HepG2 (cell line): Measurements from ENCODE around the gene FLOT2. TPM values are rescaled to one million over a fixed set of nuclear protein-coding genes. Genes with fewer than 3 reads are reported as not detected.

Experiments
- ATAC-seq: fragments of 200-7000 bp; cut with Tn5 transposase; 3 replicates; pipeline ENCODE4 v1.9.1; 2020; ENCODE audit warnings: mild to moderate bottlenecking, moderate library complexity
- BruUV-seq: library from RNA; stranded (reverse); fragments of 400-500 nt; replicated peaks from 2 replicates; lab custom pipeline; 2021; lab: Mats Ljungman, UMichigan
- CTCF ChIA-PET: fragments of 300-600 bp; formaldehyde crosslinking; extraction: SDS; loops from one replicate; lab custom pipeline; 2021; ENCODE audit warnings: low total read pairs, inconsistent platforms, low intra/inter-chr PET ratio; lab: Yijun Ruan, JAX
- POLR2A ChIA-PET: fragments of 350-600 bp; sonication (Branson Sonifier 250); formaldehyde crosslinking; loops from one replicate; lab custom pipeline; 2020; ENCODE audit warnings: antibody characterized with exemption, inconsistent platforms; lab: Yijun Ruan, JAX
- DNase-seq: peaks from one replicate; pipeline ENCODE4 v3.0.0-alpha.2; 2015; ENCODE audit warnings: low spot score
- FAIRE-seq: peaks from 3 replicates; lab custom pipeline; 2011; peaks lifted over from hg19 to GRCh38; lab: Jason Lieb, UNC
- H2AFZ ChIP-seq: one replicate; pipeline ENCODE4 v1.6.1; 2011; ENCODE audit warnings: low read length, inconsistent platforms
- H3K27ac ChIP-seq: fragments of 300-600 bp; 3 replicates; pipeline ENCODE4 v1.8.0; 2011; ENCODE audit warnings: mixed run types, mild to moderate bottlenecking, mixed read lengths, low read length, inconsistent platforms; ENCODE audit not compliant: insufficient read depth; ENCODE audit errors: extremely low read length
- H3K27me3 ChIP-seq, 2 experiments: fragments of 200-600 bp in 1 of 2; 2 replicates in 1 of 2; 3 replicates in 1 of 2; pipeline versions ENCODE4 v1.6.0 to v1.8.0; 2011; ENCODE audit warnings: low read length in 2 of 2, mild to moderate bottlenecking in 2 of 2, moderate library complexity in 2 of 2, inconsistent platforms in 1 of 2; ENCODE audit not compliant: insufficient read depth in 2 of 2, control insufficient read depth in 1 of 2
- H3K36me3 ChIP-seq, 2 experiments: fragments of 200-600 bp in 1 of 2; replicated peaks in 1 of 2; 2 replicates in 1 of 2; 3 replicates in 1 of 2; pipeline versions ENCODE4 v1.5.1 to v1.8.0; 2011; ENCODE audit warnings: low read length in 2 of 2, inconsistent platforms in 1 of 2; ENCODE audit not compliant: insufficient read depth in 2 of 2, control insufficient read depth in 1 of 2
- H3K4me1 ChIP-seq: 2 replicates; pipeline ENCODE4 v1.5.1; 2012; ENCODE audit warnings: low read length, inconsistent platforms; ENCODE audit not compliant: insufficient read depth
- H3K4me2 ChIP-seq: 2 replicates; pipeline ENCODE4 v1.6.0; 2011; ENCODE audit warnings: low read depth, low read length, inconsistent platforms
- H3K4me3 ChIP-seq, 3 experiments: fragments of 200-600 bp in 1 of 3; sonication (generic), shearing (Covaris generic) in 1 of 3; replicated peaks in 1 of 3; 2 replicates each; pipeline ENCODE4 v1.5.1; 2011 to 2016; ENCODE audit warnings: low read length in 3 of 3, inconsistent platforms in 2 of 3, low read depth in 2 of 3, mild to moderate bottlenecking in 2 of 3, control low read depth in 1 of 3, mixed read lengths in 1 of 3; ENCODE audit not compliant: insufficient read depth in 1 of 3
- H3K79me2 ChIP-seq: one replicate; pipeline ENCODE4 v1.6.1; 2011; ENCODE audit warnings: low read length, inconsistent platforms; ENCODE audit not compliant: insufficient read depth
- H3K9ac ChIP-seq: 2 replicates; pipeline ENCODE4 v1.6.0; 2011; ENCODE audit warnings: mild to moderate bottlenecking, low read depth, low read length, inconsistent platforms; ENCODE audit not compliant: insufficient read depth
- H3K9me3 ChIP-seq: 2 replicates; pipeline ENCODE4 v1.5.1; 2012; ENCODE audit warnings: mild to moderate bottlenecking, low read length
- H4K20me1 ChIP-seq: 2 replicates; pipeline ENCODE4 v1.6.0; 2011; ENCODE audit warnings: inconsistent platforms, mild to moderate bottlenecking, low read length, moderate library complexity; ENCODE audit not compliant: insufficient read depth
- ELF4 ChIP-seq: sonication (generic); formaldehyde crosslinking; IDR thresholded peaks from 2 replicates; pipeline ENCODE4 v1.5.0; 2020; ENCODE audit warnings: missing genetic modification reagents, mild to moderate bottlenecking, moderate library complexity, borderline replicate concordance
- HNRNPLL ChIP-seq: fragments of 200-400 bp; formaldehyde crosslinking; IDR thresholded peaks from 2 replicates; pipeline ENCODE4 v1.6.1; 2017; ENCODE audit warnings: mild to moderate bottlenecking, low read depth, low read length; ENCODE audit not compliant: poor library complexity, severe bottlenecking
- MAF1 ChIP-seq: sonication (generic); formaldehyde crosslinking; IDR thresholded peaks from 2 replicates; pipeline ENCODE4 v1.5.0; 2020; ENCODE audit warnings: missing genetic modification reagents, borderline replicate concordance
- REPIN1 ChIP-seq: sonication (generic); formaldehyde crosslinking; IDR thresholded peaks from 2 replicates; pipeline ENCODE4 v1.8.0; 2022; ENCODE audit warnings: missing genetic modification reagents, low read depth, mild to moderate bottlenecking, borderline replicate concordance
- ZNF704 ChIP-seq: sonication (generic); formaldehyde crosslinking; IDR thresholded peaks from 2 replicates; pipeline ENCODE4 v1.8.1; 2023; ENCODE audit warnings: mild to moderate bottlenecking, inconsistent platforms, moderate library complexity, missing genetic modification reagents, borderline replicate concordance
- ZNF878 ChIP-seq: sonication (generic); formaldehyde crosslinking; IDR thresholded peaks from 2 replicates; pipeline ENCODE4 v1.8.1; 2023; ENCODE audit warnings: mild to moderate bottlenecking, missing genetic modification reagents, moderate library complexity
- WGBS: methylation state at CpG from one replicate; pipeline ENCODE4 v1.1.6; 2017; ENCODE audit warnings: low lambda C conversion rate; 5-methylcytosine and 5-hydroxymethylcytosine counted together
- in situ Hi-C: cut with HindIII; loops from 2 replicates; pipeline ENCODE4 v1.10.0; 2017; ENCODE audit warnings: low pct_unique_long_range_greater_than_20kb; ENCODE audit not compliant: extremely low pct_ligation_motif_present
- intact Hi-C: fragments of 100-400 bp; cut with micrococcal nuclease; formaldehyde crosslinking; loops from one replicate; pipeline ENCODE4 v1.10.0; 2022; ENCODE audit not compliant: unreplicated experiment
- polyA plus RNA-seq, 8 experiments: library from polyadenylated mRNA; depleted of rRNA in 3 of 8; stranded (reverse) in 7 of 8; unstranded in 1 of 8; fragments of >200 nt; fragmentation: Illumina TruSeq in 4 of 8; extraction: Trizol in 4 of 8; gene quantifications; 2 replicates each; pipeline versions ENCODE4 v1.2.1 to v1.2.3, GENCODE V29; 2011 to 2016; ENCODE audit warnings: low read depth in 4 of 8, missing spikeins in 1 of 8, mixed read lengths in 1 of 8; ENCODE audit not compliant: insufficient read depth in 1 of 8
- total RNA-seq, 5 experiments: library from RNA; depleted of rRNA; stranded (reverse); fragments of >200 nt; fragmentation: Illumina TruSeq; extraction: Trizol; gene quantifications; 2 replicates each; pipeline ENCODE4 v1.2.3, GENCODE V29; 2016; ENCODE audit warnings: low read depth in 1 of 5

FLOT2 gene
- total and polyA plus RNA-seq, 2 of the 13 experiments (the other 11 are each of a cell fraction or from before 2014, with no cell fraction given): 54.3 to 54.5 TPM

GRCh38 chr17:28885363-28885762, 12.2 kb downstream of the FLOT2 start:
- in situ Hi-C loops: loop anchor here (10.0 to 25.0 kb wide), 2 partner anchors 121 to 248 kb away; partner anchors contain the start of gene BLTP2
- no peak overlapping the region for H3K27ac ChIP-seq
- intact Hi-C loops: no loop called here
- WGBS: 97% methylated on average over 4 of the region's 4 CpGs
- no peak overlapping the region for H3K4me3 ChIP-seq
- no peaks in the 10 kb centered on the region for H3K27me3 ChIP-seq
- H3K9me3 ChIP-seq: no peaks in the 10 kb centered on the region
- H4K20me1 ChIP-seq: no peaks in the 10 kb centered on the region
- H3K36me3 ChIP-seq: peaks cover 26 to 51% of the 10 kb centered on the region in 2 experiments
- H3K79me2 ChIP-seq: no peaks in the 10 kb centered on the region
- DNase-seq (no peak), FAIRE-seq (no peak), ATAC-seq (no peak)
- no peak overlapping the region for H3K4me2 ChIP-seq
- H3K4me1 ChIP-seq: no peaks in the 10 kb centered on the region
- no peak overlapping the region for H2AFZ ChIP-seq
- no peak overlapping the region for H3K9ac ChIP-seq
- ChIA-PET POLR2A (no interaction called here), CTCF (no interaction called here)
- no TSS peak for BruUV-seq
- TF ChIP-seq MAF1 (CRISPR knock-in tag): no peak
- no peak for TF ChIP-seq HNRNPLL
- TF ChIP-seq REPIN1 (CRISPR knock-in tag): no peak
- TF ChIP-seq ZNF878 (CRISPR knock-in tag): no peak
- TF ChIP-seq ZNF704: no peak
- no peak for TF ChIP-seq ELF4 (CRISPR knock-in tag)
- TF ChIP-seq, all 625 proteins: peak for 0
